ENCODE results near the gene ARHGAP42. TPM values are rescaled to one million over a fixed set of nuclear protein-coding genes. Genes with fewer than 3 reads are reported as not detected.

The ARHGAP42 gene
- polyA plus RNA-seq, 3 donors = 0.13 TPM; not detected in 2

DNA sequence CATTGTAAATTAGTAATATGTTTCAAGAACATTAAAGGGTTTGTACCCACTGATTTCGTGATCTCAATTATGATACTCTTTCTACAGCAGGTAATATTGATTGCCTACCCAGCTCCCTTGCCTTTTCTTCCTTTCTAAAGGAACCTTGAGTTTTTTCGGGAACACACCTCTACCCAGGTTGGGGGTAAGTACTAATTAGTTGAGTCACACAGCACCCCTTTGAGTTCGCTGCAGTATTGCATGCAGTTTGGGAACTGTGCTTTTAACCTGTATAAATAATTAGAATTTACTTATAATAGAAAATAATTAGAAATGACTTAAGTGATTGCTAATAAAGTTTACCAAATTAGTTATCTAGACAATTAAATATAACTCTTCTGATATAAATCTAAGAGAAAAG lies 24.9 kb downstream of the ARHGAP42 start:
- peaks cover 0 to 3% (median 0%) of the 10 kb centered on the region in 7 donors for H3K9me3 Mint-ChIP-seq
- no peak overlapping the region for H3K27ac Mint-ChIP-seq
- H3K4me3 ChIP-seq (replicated peaks in 1 of 3; ENCODE audit: low read depth in 2 of 3, low read length in 3 of 3) = no peak overlapping the region
- no CpG with 5 or more reads among the region's 3 CpGs for WGBS (ENCODE audit: insufficient coverage)
- no peak for DNase-seq
- no peaks in the 10 kb centered on the region for H4K20me1 ChIP-seq (ENCODE audit: insufficient read depth, low read length)
- H3K9me3 ChIP-seq (replicated peaks in 1 of 2; ENCODE audit: control insufficient read depth in 1 of 2, insufficient read depth in 1 of 2, low read length in 2 of 2) = no peaks in the 10 kb centered on the region
- H3K27me3 ChIP-seq (ENCODE audit: control insufficient read depth in 2 of 2, insufficient read depth in 2 of 2, low read length in 2 of 2) = no peaks in the 10 kb centered on the region
- H3K4me1 ChIP-seq (ENCODE audit: control insufficient read depth in 1 of 2, insufficient read depth in 2 of 2, low read length in 2 of 2) = no peaks in the 10 kb centered on the region
- no peaks in the 10 kb centered on the region for H3K36me3 ChIP-seq (replicated peaks in 1 of 2; ENCODE audit: control insufficient read depth in 1 of 2, insufficient read depth in 2 of 2, low read length in 2 of 2)
- H2AFZ ChIP-seq (ENCODE audit: insufficient read depth, low read depth, low read length, poor library complexity, severe bottlenecking) = no peak overlapping the region
- no peaks in the 10 kb centered on the region for H3K27me3 Mint-ChIP-seq (ENCODE audit: low read depth in 3 of 3)
- H3K27ac ChIP-seq (ENCODE audit: low read depth in 1 of 2, low read length in 2 of 2) = no peak overlapping the region
- no peaks in the 10 kb centered on the region for H3K79me2 ChIP-seq (ENCODE audit: insufficient read depth, low read length)
- no peaks in the 10 kb centered on the region for H3K36me3 Mint-ChIP-seq
- TF ChIP-seq, protein P1, sequence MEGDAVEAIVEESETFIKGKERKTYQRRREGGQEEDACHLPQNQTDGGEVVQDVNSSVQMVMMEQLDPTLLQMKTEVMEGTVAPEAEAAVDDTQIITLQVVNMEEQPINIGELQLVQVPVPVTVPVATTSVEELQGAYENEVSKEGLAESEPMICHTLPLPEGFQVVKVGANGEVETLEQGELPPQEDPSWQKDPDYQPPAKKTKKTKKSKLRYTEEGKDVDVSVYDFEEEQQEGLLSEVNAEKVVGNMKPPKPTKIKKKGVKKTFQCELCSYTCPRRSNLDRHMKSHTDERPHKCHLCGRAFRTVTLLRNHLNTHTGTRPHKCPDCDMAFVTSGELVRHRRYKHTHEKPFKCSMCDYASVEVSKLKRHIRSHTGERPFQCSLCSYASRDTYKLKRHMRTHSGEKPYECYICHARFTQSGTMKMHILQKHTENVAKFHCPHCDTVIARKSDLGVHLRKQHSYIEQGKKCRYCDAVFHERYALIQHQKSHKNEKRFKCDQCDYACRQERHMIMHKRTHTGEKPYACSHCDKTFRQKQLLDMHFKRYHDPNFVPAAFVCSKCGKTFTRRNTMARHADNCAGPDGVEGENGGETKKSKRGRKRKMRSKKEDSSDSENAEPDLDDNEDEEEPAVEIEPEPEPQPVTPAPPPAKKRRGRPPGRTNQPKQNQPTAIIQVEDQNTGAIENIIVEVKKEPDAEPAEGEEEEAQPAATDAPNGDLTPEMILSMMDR (IDR thresholded peaks at IDR 0.05) = no peak
- intact Hi-C loops (cut with micrococcal nuclease) = no loop called here
- H3K4me1 Mint-ChIP-seq = no peaks in the 10 kb centered on the region
- no peak overlapping the region for H3K4me3 Mint-ChIP-seq
- H3K9ac ChIP-seq (ENCODE audit: insufficient read depth, low read length, poor library complexity, severe bottlenecking) = no peak overlapping the region
- H3K4me2 ChIP-seq (replicated peaks; ENCODE audit: extremely low read depth, low read length, poor library complexity, severe bottlenecking) = no peak overlapping the region

- intact Hi-C loops (cut with micrococcal nuclease) = no loop called here
- H3K9me3 Mint-ChIP-seq = peaks cover 0 to 3% (median 0%) of the 10 kb centered on the region in 7 donors
- no peaks in the 10 kb centered on the region for H3K79me2 ChIP-seq (ENCODE audit: insufficient read depth, low read length)
- no peaks in the 10 kb centered on the region for H3K27me3 Mint-ChIP-seq (ENCODE audit: low read depth in 3 of 3)
- no peak overlapping the region for H2AFZ ChIP-seq (ENCODE audit: insufficient read depth, low read depth, low read length, poor library complexity, severe bottlenecking)
- no peak overlapping the region for H3K4me3 ChIP-seq (replicated peaks in 1 of 3; ENCODE audit: low read depth in 2 of 3, low read length in 3 of 3)
- no peaks in the 10 kb centered on the region for H3K4me1 ChIP-seq (ENCODE audit: control insufficient read depth in 1 of 2, insufficient read depth in 2 of 2, low read length in 2 of 2)
- H3K36me3 Mint-ChIP-seq = no peaks in the 10 kb centered on the region
- no peaks in the 10 kb centered on the region for H4K20me1 ChIP-seq (ENCODE audit: insufficient read depth, low read length)
- no peaks in the 10 kb centered on the region for H3K4me1 Mint-ChIP-seq
- H3K27ac ChIP-seq (ENCODE audit: low read depth in 1 of 2, low read length in 2 of 2) = no peak overlapping the region
- DNase-seq = no peak
- no peaks in the 10 kb centered on the region for H3K27me3 ChIP-seq (ENCODE audit: control insufficient read depth in 2 of 2, insufficient read depth in 2 of 2, low read length in 2 of 2)
- no peaks in the 10 kb centered on the region for H3K36me3 ChIP-seq (replicated peaks in 1 of 2; ENCODE audit: control insufficient read depth in 1 of 2, insufficient read depth in 2 of 2, low read length in 2 of 2)
- H3K4me2 ChIP-seq (replicated peaks; ENCODE audit: extremely low read depth, low read length, poor library complexity, severe bottlenecking) = no peak overlapping the region
- no peak overlapping the region for H3K27ac Mint-ChIP-seq
- TF ChIP-seq, protein P1 (IDR thresholded peaks at IDR 0.05) = no peak
- H3K9ac ChIP-seq (ENCODE audit: insufficient read depth, low read length, poor library complexity, severe bottlenecking) = no peak overlapping the region
- WGBS (ENCODE audit: insufficient coverage) = 83% methylated on average over 2 of the region's 3 CpGs
- H3K9me3 ChIP-seq (replicated peaks in 1 of 2; ENCODE audit: control insufficient read depth in 1 of 2, insufficient read depth in 1 of 2, low read length in 2 of 2) = no peaks in the 10 kb centered on the region
- H3K4me3 Mint-ChIP-seq = no peak overlapping the region
Measured at GRCh38 chr11:100712583-100712982, 25.5 kb downstream of the ARHGAP42 start.

Data from CD14-positive monocyte (primary cell).